Spinal cord (tissue), 10 donors: Measurements from ENCODE around the gene POU3F2. TPM values are rescaled to one million over a fixed set of nuclear protein-coding genes. Genes with fewer than 3 reads are reported as not detected.
A peak's percentile ranks its signal among the peaks of the same experiment; 100 is the strongest.

Experiments
- DNase-seq, 6 donors: peaks; one replicate each; pipeline versions ENCODE4 v3.0.0 to v3.0.0-alpha.2; 2013 to 2015; ENCODE audit warnings: low spot score in 6 of 6, low read depth in 4 of 6
- H3K27ac ChIP-seq: one replicate; pipeline ENCODE4 v1.5.1; 2013; ENCODE audit warnings: low read depth, low read length, control low read depth
- H3K27me3 ChIP-seq: one replicate; pipeline ENCODE4 v1.6.1; 2013; ENCODE audit warnings: low read length; ENCODE audit not compliant: control insufficient read depth, insufficient read depth
- H3K36me3 ChIP-seq: one replicate; pipeline ENCODE4 v1.6.1; 2013; ENCODE audit warnings: low read length; ENCODE audit not compliant: control insufficient read depth, insufficient read depth
- H3K4me1 ChIP-seq: one replicate; pipeline ENCODE4 v1.6.1; 2013; ENCODE audit warnings: low read length; ENCODE audit not compliant: control insufficient read depth, insufficient read depth
- H3K4me3 ChIP-seq: one replicate; pipeline ENCODE4 v1.5.1; 2013; ENCODE audit warnings: low read depth, low read length, control low read depth
- H3K9me3 ChIP-seq: one replicate; pipeline ENCODE4 v1.6.1; 2013; ENCODE audit warnings: low read length; ENCODE audit not compliant: control insufficient read depth, insufficient read depth
- WGBS: methylation state at CpG from one replicate; pipeline ENCODE4 v1.1.5; 2013; ENCODE audit warnings: missing lambda C conversion rate; ENCODE audit not compliant: insufficient coverage; 5-methylcytosine and 5-hydroxymethylcytosine counted together
- polyA plus RNA-seq, 2 donors: library from polyadenylated mRNA; unstranded; fragments of 120-200 nt; gene quantifications; one replicate each; pipeline ENCODE4 v1.2.1, GENCODE V29; 2013; ENCODE audit not compliant: insufficient read length in 2 of 2
- total RNA-seq, 2 donors: library from RNA; depleted of rRNA in 1 of 2; stranded (reverse); fragments of 120-200 nt in 1 of 2; fragments of >200 nt in 1 of 2; gene quantifications; one replicate each; pipeline versions ENCODE4 v1.2.3 to v1.2.4, GENCODE V29; 2013 to 2014
- donor health status: healthy.

Gene POU3F2
- total and polyA plus RNA-seq, 4 donors = 10.0 to 43.8 (median 27.4) TPM

DNA sequence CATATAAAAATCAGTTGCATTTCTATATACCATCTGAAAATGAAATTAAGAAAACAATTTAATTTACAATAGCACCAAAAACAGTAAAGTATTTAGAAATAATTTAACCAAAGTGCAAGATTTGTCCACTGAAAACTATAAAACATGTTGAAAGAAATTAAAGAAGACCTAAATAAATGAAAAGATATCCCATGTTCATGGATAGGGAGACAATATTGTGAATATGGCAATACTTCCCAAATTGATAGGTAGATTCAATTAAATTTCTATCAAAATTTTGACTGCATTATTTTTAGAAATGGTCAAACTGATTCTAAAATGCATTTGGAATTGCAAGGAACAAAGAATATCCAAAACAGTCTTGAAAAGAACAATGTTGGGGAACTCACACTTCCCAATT, 17.6 kb upstream of the POU3F2 start:
- Histone ChIP-seq H3K27me3 (no peaks in the 10 kb centered on the region), H3K9me3 (peaks cover 7% of the 10 kb centered on the region), H3K27ac (no peak overlapping the region), H3K4me1 (no peaks in the 10 kb centered on the region), H3K4me3 (no peak overlapping the region), H3K36me3 (no peaks in the 10 kb centered on the region)
- no peak for DNase-seq

DNA sequence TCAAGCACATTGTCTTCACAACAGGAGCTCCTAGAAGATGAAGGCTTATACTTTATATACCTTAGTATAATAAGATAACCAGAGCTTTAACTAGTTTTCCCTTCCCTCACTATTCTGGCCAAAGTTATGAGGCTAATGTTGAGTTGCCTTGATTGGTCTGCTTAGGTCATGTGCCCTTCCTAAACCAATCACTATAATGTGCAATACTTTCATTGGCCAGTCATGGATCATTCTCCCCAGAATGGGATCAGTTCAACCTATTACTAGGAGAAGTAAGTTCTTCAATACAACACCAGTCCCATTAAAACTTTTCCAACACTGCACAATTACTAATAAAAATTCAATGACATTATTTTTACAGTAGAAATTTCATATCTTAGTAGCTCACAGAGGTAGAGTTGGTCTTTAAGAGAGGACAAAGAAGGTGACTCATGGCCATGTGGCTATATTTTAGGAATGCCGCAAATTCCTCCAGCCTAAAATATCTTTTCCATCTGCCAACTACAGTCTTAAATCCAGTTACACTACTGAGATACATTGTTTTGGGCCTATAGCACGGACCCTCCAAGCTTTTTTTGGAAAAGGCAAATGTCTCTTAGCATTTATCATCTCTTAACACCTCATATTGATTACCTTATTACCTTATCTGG, 12.5 kb upstream of the POU3F2 start:
- peaks cover 23% of the 10 kb centered on the region for H3K4me1 ChIP-seq
- H3K4me3 ChIP-seq = no peak overlapping the region
- H3K9me3 ChIP-seq = peaks cover 1% of the 10 kb centered on the region
- H3K36me3 ChIP-seq = no peaks in the 10 kb centered on the region
- H3K27ac ChIP-seq = no peak overlapping the region
- WGBS = no CpG with 5 or more reads among the region's 2 CpGs
- H3K27me3 ChIP-seq = peaks cover 40% of the 10 kb centered on the region
- DNase-seq = no peak

DNA sequence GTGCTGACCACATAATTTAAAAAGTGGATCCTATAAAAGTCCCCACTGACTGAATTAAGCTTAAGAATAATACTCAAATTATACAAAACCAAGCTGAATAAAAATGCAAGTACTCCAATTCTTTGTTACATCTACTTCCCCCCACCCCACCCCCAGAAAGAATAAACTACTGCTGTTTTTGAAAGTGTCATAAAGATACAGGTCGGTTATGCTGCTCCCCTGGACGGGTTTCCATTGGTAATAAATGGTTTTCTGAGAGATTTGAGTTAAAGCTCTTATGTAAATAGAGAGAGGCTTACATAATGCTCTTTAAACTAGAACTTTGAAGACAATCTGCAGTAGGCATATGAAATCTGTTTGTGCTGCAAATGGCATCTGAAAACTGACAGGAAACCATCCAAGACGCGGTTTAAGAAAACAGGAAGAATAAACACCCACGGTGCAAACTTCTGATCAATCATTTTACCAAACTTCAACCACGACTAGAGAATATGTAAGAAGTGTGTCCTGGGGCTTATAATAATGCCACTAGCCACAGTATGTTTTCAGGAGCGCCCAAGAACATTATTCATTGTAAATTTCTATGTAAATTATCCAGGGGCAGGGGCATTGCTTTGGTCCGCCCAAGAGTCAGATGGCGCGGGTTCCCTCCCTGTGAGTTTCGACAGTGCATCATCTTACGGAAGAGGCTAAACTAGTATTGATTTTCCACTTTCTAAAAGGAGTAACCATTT, 10.8 kb upstream of the POU3F2 start:
- Histone ChIP-seq H3K27me3 (peaks cover 57% of the 10 kb centered on the region), H3K9me3 (peaks cover 1% of the 10 kb centered on the region), H3K36me3 (no peaks in the 10 kb centered on the region), H3K4me3 (peak overlapping the region; percentile 41), H3K4me1 (peaks cover 32% of the 10 kb centered on the region), H3K27ac (peak overlapping the region; percentile 91)
- 11% methylated on average over 7 of the region's 12 CpGs for WGBS
- DNase-seq = peak in 4 of 6 donors; percentile 1 to 82 (median 12)

DNA sequence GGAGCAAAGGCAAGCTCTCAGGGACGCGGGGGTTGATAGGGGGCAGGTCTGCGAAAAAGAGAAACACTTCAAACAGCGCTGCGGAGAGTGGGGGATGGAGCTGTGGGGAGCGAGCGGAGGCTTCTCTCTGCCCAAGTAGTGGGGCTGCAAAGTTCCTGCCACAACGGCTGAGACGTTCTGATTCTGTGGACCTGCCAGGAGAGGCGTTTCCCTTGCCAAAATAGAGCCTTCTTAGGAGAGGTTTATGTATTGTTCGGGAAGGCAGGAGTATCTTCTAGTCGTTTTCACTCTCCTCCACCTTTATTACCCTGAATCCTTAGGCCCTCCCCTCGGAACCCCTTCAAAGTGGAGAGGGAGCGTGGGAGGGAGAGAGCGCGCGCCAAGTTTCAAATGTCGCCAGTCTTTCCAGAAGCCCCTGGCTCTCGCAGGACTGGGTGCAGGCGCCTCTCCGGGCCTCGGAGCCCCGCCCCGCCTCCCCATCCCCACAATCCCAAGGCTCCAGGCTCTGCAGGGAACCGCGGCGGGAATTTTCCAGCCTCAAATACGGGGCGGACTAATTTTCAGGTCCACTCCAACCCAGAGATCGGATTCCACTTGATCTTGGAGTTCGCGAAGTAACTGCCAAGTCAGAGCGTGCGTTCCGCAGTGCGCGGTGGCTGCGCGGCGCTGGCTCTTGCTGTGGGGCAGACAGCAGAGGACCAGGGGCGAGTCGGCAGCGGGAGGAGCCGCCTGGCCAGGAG, 10.0 kb upstream of the POU3F2 start:
- H3K27me3 ChIP-seq = peaks cover 63% of the 10 kb centered on the region
- DNase-seq = peak in 5 of 6 donors; percentile 48 to 91 (median 56)
- no peaks in the 10 kb centered on the region for H3K36me3 ChIP-seq
- no peaks in the 10 kb centered on the region for H3K9me3 ChIP-seq
- peak overlapping the region; percentile 91 for H3K27ac ChIP-seq
- WGBS = under 1% methylated on average over 36 of the region's 44 CpGs
- H3K4me3 ChIP-seq = peak overlapping the region; percentile 41
- H3K4me1 ChIP-seq = peaks cover 38% of the 10 kb centered on the region

DNA sequence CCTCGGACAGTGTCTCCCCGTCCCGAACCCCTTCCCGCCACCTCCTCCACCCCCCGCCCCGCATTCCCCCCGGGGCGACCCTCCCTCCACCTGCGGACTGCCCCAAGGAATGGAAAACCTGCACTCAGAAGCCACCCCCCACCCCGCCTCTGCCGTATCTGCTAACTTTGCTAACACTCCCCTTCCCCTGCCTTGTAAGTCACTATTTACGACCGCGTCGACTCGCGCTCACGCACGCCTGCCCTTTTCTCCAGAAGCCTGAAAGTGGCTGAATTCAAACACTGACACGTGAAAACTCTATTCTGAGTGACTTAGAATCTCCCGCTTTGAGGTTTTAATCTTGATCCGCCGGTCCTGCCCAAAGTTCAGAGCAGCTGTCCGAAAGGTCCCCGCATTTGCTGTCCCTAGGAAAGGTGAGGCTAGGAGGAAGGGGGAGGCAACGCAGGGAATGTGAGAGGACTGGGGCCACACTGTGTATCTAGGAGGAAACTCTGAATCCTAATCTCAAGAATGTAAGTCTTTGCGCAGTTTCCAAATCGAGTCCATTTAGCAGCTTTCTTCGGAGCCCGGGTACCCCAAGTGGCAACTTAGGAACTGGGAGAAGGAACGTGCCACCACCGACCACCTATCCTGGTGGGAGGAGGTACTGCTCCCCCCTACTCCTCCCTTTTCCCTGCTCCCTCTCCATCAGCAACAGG, 9.3 kb upstream of the POU3F2 start:
- Histone ChIP-seq H3K36me3 (no peaks in the 10 kb centered on the region), H3K27me3 (peaks cover 67% of the 10 kb centered on the region), H3K4me3 (peak overlapping the region; percentile 41), H3K9me3 (no peaks in the 10 kb centered on the region), H3K4me1 (peaks cover 38% of the 10 kb centered on the region), H3K27ac (peak overlapping the region; percentile 91)
- WGBS = 1% methylated on average over 22 of the region's 32 CpGs
- DNase-seq = peak in 4 of 6 donors; percentile 15 to 60 (median 40)

DNA sequence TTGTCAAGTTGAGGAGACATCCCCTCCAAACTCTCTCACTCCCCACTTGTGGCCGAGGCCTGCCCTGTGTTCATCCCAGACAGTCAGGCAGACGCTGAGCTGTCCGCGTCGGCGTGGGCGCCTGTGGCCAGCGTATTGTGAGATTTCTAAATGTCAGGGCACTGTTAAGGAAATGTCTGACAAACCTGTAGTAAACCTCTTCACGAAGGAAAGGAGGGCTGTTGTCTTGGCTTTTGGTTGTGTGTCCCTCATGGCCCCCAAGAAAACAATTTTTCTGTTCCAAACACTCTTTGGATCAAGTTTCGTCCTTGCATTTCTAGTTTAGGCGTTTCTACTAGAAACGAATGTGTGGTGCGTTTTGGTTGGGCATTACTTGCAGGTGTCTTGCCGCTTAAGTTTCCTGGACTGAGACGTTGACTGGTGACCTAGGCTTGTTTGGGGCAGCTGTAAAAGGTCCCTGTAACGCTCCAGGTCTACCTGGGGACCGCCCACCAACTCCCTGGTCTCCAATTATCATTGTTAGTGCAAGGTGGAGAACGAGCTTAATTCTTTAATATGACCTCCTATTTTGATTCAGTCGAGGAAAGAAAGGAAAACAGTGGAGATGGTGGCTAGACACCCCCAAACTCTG, 8.7 kb upstream of the POU3F2 start:
- Histone ChIP-seq H3K27ac (peak overlapping the region; percentile 91), H3K9me3 (no peaks in the 10 kb centered on the region), H3K27me3 (peaks cover 73% of the 10 kb centered on the region), H3K4me3 (no peak overlapping the region), H3K36me3 (no peaks in the 10 kb centered on the region), H3K4me1 (peaks cover 38% of the 10 kb centered on the region)
- 15% methylated on average over 10 of the region's 19 CpGs for WGBS
- DNase-seq = peak in 3 of 6 donors; percentile 6 to 53 (median 36)

DNA sequence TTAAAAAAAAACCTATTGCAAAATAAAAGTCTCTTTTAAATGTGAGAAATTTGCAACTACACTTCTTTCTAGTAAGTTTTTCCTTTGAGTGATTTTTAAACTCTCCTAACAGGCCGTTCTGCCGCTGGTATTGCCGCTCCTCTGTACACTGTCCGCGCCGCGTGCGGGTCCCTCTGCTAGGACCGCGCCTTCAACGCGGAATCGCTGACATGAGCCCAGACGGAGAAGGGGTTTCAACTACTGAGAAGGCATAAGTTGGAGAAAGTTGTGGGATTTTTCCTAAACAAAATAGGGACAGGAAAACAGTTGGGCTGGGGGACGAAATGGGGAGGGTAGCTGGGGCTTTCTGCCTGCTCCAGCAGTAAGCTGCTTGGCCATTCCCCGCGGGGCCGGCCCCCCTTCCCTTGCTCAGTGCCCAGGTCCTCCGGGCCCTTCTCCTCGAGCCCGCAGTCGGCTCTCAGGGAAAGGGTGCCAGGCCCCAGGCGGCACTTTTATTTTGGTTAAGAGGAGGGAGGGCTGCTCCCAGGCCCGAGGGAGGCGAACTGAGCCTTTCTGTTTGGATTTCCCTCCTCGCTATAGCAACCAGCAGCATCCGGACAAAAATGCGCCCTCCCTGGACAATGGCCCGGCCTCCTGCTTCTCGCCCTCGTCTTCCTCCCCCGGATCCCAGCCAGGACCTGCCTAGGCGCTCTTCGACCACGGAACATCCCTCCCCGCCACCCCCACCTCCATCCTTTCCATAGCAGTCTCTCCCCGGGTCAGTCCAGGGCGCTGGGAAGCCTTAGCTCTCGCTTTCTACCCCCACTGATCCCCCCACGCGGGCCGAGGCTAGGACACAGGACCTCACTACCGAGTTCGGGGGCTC, 6.8 kb upstream of the POU3F2 start:
- no peaks in the 10 kb centered on the region for H3K36me3 ChIP-seq
- peaks cover 55% of the 10 kb centered on the region for H3K4me1 ChIP-seq
- no peaks in the 10 kb centered on the region for H3K9me3 ChIP-seq
- 5% methylated on average over 31 of the region's 44 CpGs for WGBS
- H3K27me3 ChIP-seq = peaks cover 88% of the 10 kb centered on the region
- peak in 5 of 6 donors; percentile 64 to 95 (median 85) for DNase-seq
- H3K4me3 ChIP-seq = peak overlapping the region; percentile 31
- H3K27ac ChIP-seq = peak overlapping the region; percentile 91

DNA sequence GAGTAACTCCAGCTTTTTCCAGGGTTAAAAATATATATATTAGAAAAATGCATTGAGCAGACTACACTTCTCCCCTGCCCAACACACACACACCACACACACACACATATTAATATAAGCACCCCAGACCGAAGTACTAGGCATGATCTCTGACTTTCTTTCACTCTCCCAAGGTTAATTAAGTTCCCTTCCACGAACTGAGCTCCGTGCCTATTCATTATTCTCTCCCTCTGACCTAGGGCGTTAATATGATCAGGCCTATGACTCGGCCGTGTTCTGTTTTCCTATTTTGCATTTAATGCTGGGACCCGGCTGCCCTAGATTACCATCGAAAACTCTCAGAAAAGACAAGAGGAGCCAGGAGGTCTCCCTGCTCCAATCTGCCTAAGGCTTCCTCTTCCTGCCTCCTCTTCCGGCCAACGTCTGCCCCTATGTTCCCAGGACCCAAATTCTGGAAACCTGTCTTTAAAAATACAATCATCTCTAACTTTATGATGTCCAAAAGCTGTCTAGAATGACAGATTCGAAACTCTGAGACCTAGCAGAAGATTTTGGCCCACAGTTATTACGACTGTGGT, 6.1 kb upstream of the POU3F2 start:
- DNase-seq = peak in 4 of 6 donors; percentile 6 to 68 (median 22)
- no peaks in the 10 kb centered on the region for H3K9me3 ChIP-seq
- H3K4me1 ChIP-seq = peaks cover 63% of the 10 kb centered on the region
- H3K36me3 ChIP-seq = no peaks in the 10 kb centered on the region
- peaks cover 93% of the 10 kb centered on the region for H3K27me3 ChIP-seq
- H3K27ac ChIP-seq = peak overlapping the region; percentile 91
- 12% methylated on average over 10 of the region's 12 CpGs for WGBS
- no peak overlapping the region for H3K4me3 ChIP-seq
